ENCODE measurements around the gene CHRM4. TPM values are rescaled to one million over a fixed set of nuclear protein-coding genes. Genes with fewer than 3 reads are reported as not detected.

CHRM4 gene
- total RNA-seq, 4 donors from 2014 or later = 0.22 TPM; not detected in 3

GRCh38 chr11:46348566-46349401, 42.8 kb downstream of the CHRM4 start:
- TF ChIP-seq POLR2A (IDR thresholded peaks at IDR 0.05) = no peak
- TF ChIP-seq, protein P1, sequence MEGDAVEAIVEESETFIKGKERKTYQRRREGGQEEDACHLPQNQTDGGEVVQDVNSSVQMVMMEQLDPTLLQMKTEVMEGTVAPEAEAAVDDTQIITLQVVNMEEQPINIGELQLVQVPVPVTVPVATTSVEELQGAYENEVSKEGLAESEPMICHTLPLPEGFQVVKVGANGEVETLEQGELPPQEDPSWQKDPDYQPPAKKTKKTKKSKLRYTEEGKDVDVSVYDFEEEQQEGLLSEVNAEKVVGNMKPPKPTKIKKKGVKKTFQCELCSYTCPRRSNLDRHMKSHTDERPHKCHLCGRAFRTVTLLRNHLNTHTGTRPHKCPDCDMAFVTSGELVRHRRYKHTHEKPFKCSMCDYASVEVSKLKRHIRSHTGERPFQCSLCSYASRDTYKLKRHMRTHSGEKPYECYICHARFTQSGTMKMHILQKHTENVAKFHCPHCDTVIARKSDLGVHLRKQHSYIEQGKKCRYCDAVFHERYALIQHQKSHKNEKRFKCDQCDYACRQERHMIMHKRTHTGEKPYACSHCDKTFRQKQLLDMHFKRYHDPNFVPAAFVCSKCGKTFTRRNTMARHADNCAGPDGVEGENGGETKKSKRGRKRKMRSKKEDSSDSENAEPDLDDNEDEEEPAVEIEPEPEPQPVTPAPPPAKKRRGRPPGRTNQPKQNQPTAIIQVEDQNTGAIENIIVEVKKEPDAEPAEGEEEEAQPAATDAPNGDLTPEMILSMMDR (IDR thresholded peaks at IDR 0.05) = no peak
- H3K4me3 ChIP-seq (replicated peaks in 1 of 3) = peak overlapping the region in 1 of 3 donors; percentile 86
- DNase-seq = no peak
- 66 to 77% methylated on average over 16 to 18 of the region's 18 CpGs for WGBS, 2 donors
- intact Hi-C loops (cut with DNase I) = no loop called here
- no peaks in the 10 kb centered on the region for H3K27me3 ChIP-seq
- H3K4me1 ChIP-seq = peaks cover 6 to 21% of the 10 kb centered on the region in 2 donors
- H3K27ac ChIP-seq = no peak overlapping the region
- H3K36me3 ChIP-seq = no peaks in the 10 kb centered on the region
- H3K9me3 ChIP-seq = no peaks in the 10 kb centered on the region

- WGBS, 2 donors = 26 to 28% methylated on average over 12 to 32 of the region's 63 CpGs
- Histone ChIP-seq H3K4me3 (replicated peaks in 1 of 3) (peak overlapping the region; percentile 66 to 86 (median 81)), H3K27ac (peak overlapping the region in 1 of 3 donors; percentile 41), H3K27me3 (no peaks in the 10 kb centered on the region), H3K9me3 (no peaks in the 10 kb centered on the region), H3K4me1 (peaks cover 6 to 21% of the 10 kb centered on the region in 2 donors), H3K36me3 (no peaks in the 10 kb centered on the region)
- peak in 1 of 2 donors; percentile 32 for DNase-seq
- intact Hi-C loops (cut with DNase I) = no loop called here
- TF ChIP-seq POLR2A (IDR thresholded peaks at IDR 0.05) = no peak
- TF ChIP-seq, protein P1 (IDR thresholded peaks at IDR 0.05) = no peak
These were observed 43.8 kb downstream of the CHRM4 start for GRCh38 chr11:46347637-46348311.

DNA sequence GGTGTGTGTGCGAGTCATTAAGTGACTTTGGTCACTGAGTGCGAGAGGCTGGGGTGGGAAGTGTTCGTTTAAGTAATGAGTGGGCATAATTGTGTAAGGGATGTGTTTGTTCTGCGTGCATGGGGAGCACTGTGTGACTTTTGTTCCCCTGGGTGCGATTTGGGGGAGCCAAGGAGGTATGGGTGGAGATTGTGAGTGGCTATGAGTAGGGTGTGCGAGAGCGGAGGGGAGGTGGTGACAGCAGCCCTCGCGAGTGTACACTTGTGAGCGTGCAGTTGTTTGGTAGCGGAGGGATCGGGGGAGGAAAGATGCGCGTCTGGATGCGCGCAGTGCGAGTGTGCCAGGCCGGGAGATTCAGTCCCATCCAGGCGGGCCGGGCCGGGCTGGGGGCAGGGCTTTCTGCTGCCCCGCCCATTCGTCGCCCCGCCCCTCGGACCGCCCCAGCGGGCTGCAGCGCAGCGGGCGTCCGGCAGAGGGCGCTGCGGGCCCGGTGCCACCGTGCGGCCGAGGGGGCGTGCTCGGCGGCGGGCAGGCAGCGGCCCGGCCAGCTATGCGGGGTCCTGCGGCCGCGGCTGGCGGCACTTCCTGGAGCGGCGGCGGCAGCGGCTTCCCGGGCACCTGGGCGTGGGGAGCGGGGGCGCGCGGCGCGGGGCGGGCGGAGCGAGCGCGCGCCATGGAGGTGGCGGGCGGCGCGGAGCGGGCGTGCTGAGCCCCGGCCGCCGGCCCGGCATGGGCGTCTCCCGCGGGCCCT, 44.5 kb downstream of the CHRM4 start, which contains the start of gene DGKZ:
TSS of gene DGKZ (plus strand) at position 578 of the 751 bp plus-strand sequence. CDS start 197 bp downstream, outside the sequence.
- Histone ChIP-seq H3K27ac (peak within 1 kb of the TSS in 1 of 3 donors; percentile 41), H3K4me3 (replicated peaks in 1 of 3) (peak within 1 kb of the TSS; percentile 66 to 86 (median 81)), H3K36me3 (no peaks in the 10 kb centered on the region), H3K27me3 (no peaks in the 10 kb centered on the region), H3K9me3 (no peaks in the 10 kb centered on the region), H3K4me1 (peaks cover 6 to 17% of the 10 kb centered on the region in 2 donors)
- WGBS, 2 donors = 9 to 25% methylated on average over 38 to 58 of the region's 80 CpGs
- intact Hi-C loops (cut with DNase I) = no loop called here
- TF ChIP-seq, protein P1 (IDR thresholded peaks at IDR 0.05) = peak in 5 of 6 experiments; percentile 34 to 100 (median 99)
- peak in 1 of 2 donors; percentile 65 for TF ChIP-seq POLR2A (IDR thresholded peaks at IDR 0.05)
- peak; percentile 84 to 87 for DNase-seq

DNA sequence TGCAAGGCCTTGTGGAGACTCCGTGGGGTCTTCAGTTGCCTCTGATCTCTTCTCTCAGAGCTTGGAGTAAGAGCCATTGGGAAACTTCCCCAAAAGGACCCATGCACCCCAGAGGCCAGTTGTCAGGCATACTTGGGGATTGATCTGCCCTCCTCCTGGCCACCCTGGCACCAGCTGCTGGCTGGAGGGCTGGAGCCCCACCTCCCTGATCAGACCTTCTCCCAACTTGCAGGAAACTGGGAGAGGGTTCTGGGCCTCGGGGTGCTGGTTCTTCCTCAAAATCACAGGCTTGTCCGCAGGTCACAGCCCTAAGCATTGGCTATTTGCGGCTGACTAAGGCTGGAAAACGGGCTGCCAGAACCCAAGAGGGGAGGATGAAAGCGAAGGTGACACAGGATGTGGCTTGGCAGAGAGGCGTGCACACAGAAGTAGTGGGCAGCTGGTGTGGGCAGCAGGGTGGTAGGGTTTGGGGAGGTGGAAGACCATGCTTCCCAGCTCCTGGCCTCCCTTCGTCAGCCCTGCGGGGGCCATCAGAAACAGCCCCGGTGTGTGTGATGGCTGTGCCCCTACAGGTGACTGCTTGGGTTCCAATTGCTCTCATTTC, 45.6 kb downstream of the CHRM4 start:
- H3K27me3 ChIP-seq = no peaks in the 10 kb centered on the region
- peak overlapping the region in 2 of 3 donors; percentile 49 to 54 for H3K27ac ChIP-seq
- TF ChIP-seq, protein P1 (IDR thresholded peaks at IDR 0.05) = no peak
- no peak for TF ChIP-seq POLR2A (IDR thresholded peaks at IDR 0.05)
- H3K4me1 ChIP-seq = peaks cover 6 to 13% of the 10 kb centered on the region in 2 donors
- DNase-seq = no peak
- WGBS, 2 donors = 62 to 82% methylated on average over 8 to 10 of the region's 10 CpGs
- intact Hi-C loops (cut with DNase I) = no loop called here
- no peaks in the 10 kb centered on the region for H3K36me3 ChIP-seq
- no peaks in the 10 kb centered on the region for H3K9me3 ChIP-seq
- no peak overlapping the region for H3K4me3 ChIP-seq (replicated peaks in 1 of 3)
